Activated CD4-positive, alpha-beta T cell treated with anti-CD3 and anti-CD28 coated beads, Interleukin-2, Interleukin-4, amounts not matched to agents 100 ng/mL and 50 ng/mL, durations not matched to agents 16 hours and 8 hours (primary cell): ENCODE results near the gene UTP3.
"Not testable (repeated sequence)": the region's sequence is repeated elsewhere in the genome, so short reads cannot be mapped to it uniquely, and the experiment has no call there.

Experiments used
- DNase-seq: peaks from one replicate; pipeline ENCODE4 v3.0.0-alpha.2; 2020; ENCODE audit warnings: low spot score

UTP3 gene

GRCh38 chr4:70718811-70719604 lies 30.7 kb downstream of the UTP3 start:
- DNase-seq: no peak

- no peak for DNase-seq
These were observed 33.4 kb downstream of the UTP3 start, which contains the start of gene RUFY3 for GRCh38 chr4:70721747-70722146. RUFY3 (plus strand) TSS chr4:70721964; CDS start chr4:70722574, 610 bp downstream.

GRCh38 chr4:70722199-70722791 lies 34.0 kb downstream of the UTP3 start:
- DNase-seq: no peak

GRCh38 chr4:70724463-70724862 lies 36.1 kb downstream of the UTP3 start:
- DNase-seq: no peak

- no peak for DNase-seq
These were observed 37.3 kb downstream of the UTP3 start for GRCh38 chr4:70725633-70726032.

- not testable (repeated sequence) for DNase-seq
These were observed 38.2 kb downstream of the UTP3 start for GRCh38 chr4:70726515-70726914.

GRCh38 chr4:70728091-70728490 lies 39.8 kb downstream of the UTP3 start:
- DNase-seq: no peak

- not testable (repeated sequence) for DNase-seq
These were observed 44.5 kb downstream of the UTP3 start for GRCh38 chr4:70732878-70733277.

GRCh38 chr4:70734168-70734954 lies 46.0 kb downstream of the UTP3 start:
- DNase-seq: peak; percentile 82

- no peak for DNase-seq
These were observed 46.6 kb downstream of the UTP3 start for GRCh38 chr4:70734971-70735370.

GRCh38 chr4:70735915-70736314 lies 47.6 kb downstream of the UTP3 start:
- DNase-seq: peak; percentile 57

GRCh38 chr4:70737006-70737405 lies 48.7 kb downstream of the UTP3 start:
- peak; percentile 53 for DNase-seq

- no peak for DNase-seq
These were observed 49.1 kb downstream of the UTP3 start for GRCh38 chr4:70737409-70737808.

- DNase-seq: no peak
These were observed 51.4 kb downstream of the UTP3 start for GRCh38 chr4:70739496-70740337.
